Limb (tissue), 2 donors: ENCODE results near the gene CISD1.

Experiments
- DNase-seq, 2 donors: peaks; one replicate each; pipeline ENCODE4 v3.0.0-alpha.2; 2016; ENCODE audit errors: extremely low spot score in 2 of 2

The CISD1 gene

GRCh38 chr10:58307676-58308075 is 38.7 kb downstream of the CISD1 start:
- DNase-seq: no peak

- no peak for DNase-seq
Observed at GRCh38 chr10:58311026-58311425, 42.1 kb downstream of the CISD1 start.

GRCh38 chr10:58316874-58317273 is 47.9 kb downstream of the CISD1 start:
- DNase-seq: no peak

- no peak for DNase-seq
Observed at GRCh38 chr10:58318346-58318745, 49.4 kb downstream of the CISD1 start.

- DNase-seq: no peak
Observed at GRCh38 chr10:58319599-58319998, 50.6 kb downstream of the CISD1 start.

- DNase-seq: no peak
Observed at GRCh38 chr10:58320351-58321049, 51.5 kb downstream of the CISD1 start.

GRCh38 chr10:58322072-58322834 is 53.3 kb downstream of the CISD1 start:
- DNase-seq: no peak

GRCh38 chr10:58322835-58323209 is 53.9 kb downstream of the CISD1 start:
- no peak for DNase-seq

- DNase-seq: peak in 1 of 2 donors; percentile 39
Observed at GRCh38 chr10:58326967-58327381, 58.0 kb downstream of the CISD1 start.

GRCh38 chr10:58328233-58328632 is 59.3 kb downstream of the CISD1 start:
- DNase-seq: no peak

- no peak for DNase-seq
Observed at GRCh38 chr10:58330431-58330830, 61.5 kb downstream of the CISD1 start.

- DNase-seq: no peak
Observed at GRCh38 chr10:58331646-58332045, 62.7 kb downstream of the CISD1 start.

- DNase-seq: peak; percentile 74 to 91
Observed at GRCh38 chr10:58334817-58335305, 65.9 kb downstream of the CISD1 start, which contains the start of gene UBE2D1. Gene UBE2D1, plus strand, starts transcription at chr10:58335006. Its CDS starts 196 bp downstream, at chr10:58335202.

- DNase-seq: no peak
Observed at GRCh38 chr10:58335306-58336005, 66.5 kb downstream of the CISD1 start.

- DNase-seq: no peak
Observed at GRCh38 chr10:58336242-58336641, 67.3 kb downstream of the CISD1 start.
